ENCODE measurements around the gene CAPZA1. TPM values are rescaled to one million over a fixed set of nuclear protein-coding genes. Genes with fewer than 3 reads are reported as not detected.

Gene CAPZA1
- total RNA-seq (2022; extraction: Qiagen RNA extraction; ENCODE audit: low read depth), result 62.9 to 76.5 TPM (median 71.0 TPM) in 5 replicates

DNA sequence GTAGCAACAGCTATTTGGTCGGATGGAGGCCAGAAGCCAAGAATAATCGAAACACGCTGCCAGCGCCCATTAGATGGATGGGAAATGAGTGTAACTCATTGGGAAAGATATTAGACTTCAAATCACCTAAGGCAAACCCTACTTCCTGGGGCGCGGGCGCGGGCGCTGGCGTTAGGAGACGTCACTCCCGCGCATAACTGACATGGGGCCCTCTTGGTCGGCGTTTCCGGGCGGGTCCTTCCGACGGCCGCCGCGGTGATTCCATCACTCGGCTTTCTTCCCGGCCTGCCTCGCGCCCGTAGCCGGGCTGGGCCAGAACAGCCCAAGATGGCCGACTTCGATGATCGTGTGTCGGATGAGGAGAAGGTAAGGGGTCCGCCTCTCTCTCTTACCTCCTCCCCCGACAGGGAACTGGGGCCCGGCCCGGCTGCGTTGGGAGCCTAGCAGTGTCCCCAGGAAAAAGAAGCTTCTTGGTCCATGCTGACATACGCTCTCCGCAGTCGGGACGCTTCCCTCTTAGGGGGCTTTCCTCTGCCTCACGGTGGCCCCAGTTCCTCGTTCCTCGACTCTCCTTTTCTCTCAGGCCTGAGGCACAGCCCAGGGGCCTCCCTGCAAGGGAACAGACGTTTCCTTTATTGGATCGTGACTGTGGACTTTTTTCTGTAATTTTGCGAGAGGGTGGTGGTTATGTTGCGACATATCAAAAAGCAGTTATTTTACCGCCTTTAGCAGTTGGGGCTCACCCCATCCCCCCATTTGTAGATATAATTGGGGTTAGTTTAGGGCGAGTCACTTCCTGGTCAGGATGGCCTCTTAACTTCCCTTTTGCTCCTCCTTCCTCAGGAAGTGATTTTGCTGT lies at the start of gene CAPZA1:
TSS of gene CAPZA1 (plus strand) at position 315 of the 859 bp plus-strand sequence. CDS start at position 328, 13 bp downstream.

GRCh38 chr1:112618721-112619517 lies 713 bp upstream of the CAPZA1 start, which contains the start of gene ST7L:
Gene ST7L, minus strand, starts transcription at chr1:112619141. Its CDS starts 28 bp downstream, at chr1:112619113.

DNA sequence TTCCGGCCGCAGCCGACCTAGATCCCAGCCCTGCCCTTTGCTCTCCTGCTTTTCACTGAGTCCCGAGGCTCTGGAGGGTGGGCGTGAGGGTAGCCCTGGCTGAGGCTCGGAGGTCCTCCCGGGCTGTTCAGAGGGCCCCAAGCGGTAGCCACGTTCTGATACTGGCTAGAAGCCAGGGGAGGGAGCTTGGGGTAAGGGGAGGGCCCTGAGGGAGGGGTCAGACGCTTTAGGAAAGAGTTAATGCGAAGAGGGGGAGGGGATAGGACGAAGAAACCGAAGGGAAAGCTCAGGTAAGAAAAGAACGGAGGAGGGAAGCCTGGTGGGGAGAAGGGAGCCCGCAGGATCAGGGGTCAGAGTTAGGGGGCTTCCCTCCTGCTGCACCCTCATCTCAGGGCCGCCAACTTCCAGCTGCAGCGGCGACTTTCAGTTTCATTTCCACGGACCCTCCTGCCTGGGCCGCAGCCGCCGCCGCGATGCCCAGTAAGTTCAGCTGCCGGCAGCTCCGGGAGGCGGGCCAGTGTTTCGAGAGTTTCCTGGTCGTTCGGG lies 54.9 kb downstream of the CAPZA1 start, which contains the start of gene MOV10:
TSS of gene MOV10 (plus strand) at position 220 of the 546 bp plus-strand sequence. CDS start at position 474, 254 bp downstream.

GRCh38 chr1:112706505-112707220 lies 87.0 kb downstream of the CAPZA1 start, which contains the start of gene RHOC:
Gene RHOC, minus strand, starts transcription at chr1:112707127. Its CDS starts 3,328 bp downstream, at chr1:112703799.

GRCh38 chr1:112715264-112716053 lies 95.8 kb downstream of the CAPZA1 start, which contains the start of gene PPM1J:
Gene PPM1J, minus strand, starts transcription at chr1:112715332. Its CDS starts 31 bp downstream, at chr1:112715301.

Other genes starting within 250 kb of the CAPZA1 start
- 6.1 to 9.2 TPM (median 7.6 TPM) in 5 replicates for gene CTTNBP2NL, start 223.6 kb upstream of the CAPZA1 start, total RNA-seq (2022; extraction: Qiagen RNA extraction; ENCODE audit: low read depth)
- gene WNT2B, start 110.9 kb upstream of the CAPZA1 start, total RNA-seq (2022; extraction: Qiagen RNA extraction; ENCODE audit: low read depth), result 0.18 to 0.57 TPM (median 0.27 TPM) in 5 replicates
- 11.4 to 13.0 TPM (median 11.9 TPM) in 5 replicates for gene ST7L, start 691 bp upstream of the CAPZA1 start, total RNA-seq (2022; extraction: Qiagen RNA extraction; ENCODE audit: low read depth)
- gene MOV10, start 54.8 kb downstream of the CAPZA1 start, total RNA-seq (2022; extraction: Qiagen RNA extraction; ENCODE audit: low read depth), result 27.8 to 32.5 TPM (median 31.1 TPM) in 5 replicates
- 355 to 395 TPM (median 361 TPM) in 5 replicates for gene RHOC, start 87.3 kb downstream of the CAPZA1 start, total RNA-seq (2022; extraction: Qiagen RNA extraction; ENCODE audit: low read depth)
- gene PPM1J, start 95.5 kb downstream of the CAPZA1 start, total RNA-seq (2022; extraction: Qiagen RNA extraction; ENCODE audit: low read depth), result 0.78 to 1.7 TPM (median 1.3 TPM) in 5 replicates